ENCODE measurements around the gene EPB41.

Gene EPB41

DNA sequence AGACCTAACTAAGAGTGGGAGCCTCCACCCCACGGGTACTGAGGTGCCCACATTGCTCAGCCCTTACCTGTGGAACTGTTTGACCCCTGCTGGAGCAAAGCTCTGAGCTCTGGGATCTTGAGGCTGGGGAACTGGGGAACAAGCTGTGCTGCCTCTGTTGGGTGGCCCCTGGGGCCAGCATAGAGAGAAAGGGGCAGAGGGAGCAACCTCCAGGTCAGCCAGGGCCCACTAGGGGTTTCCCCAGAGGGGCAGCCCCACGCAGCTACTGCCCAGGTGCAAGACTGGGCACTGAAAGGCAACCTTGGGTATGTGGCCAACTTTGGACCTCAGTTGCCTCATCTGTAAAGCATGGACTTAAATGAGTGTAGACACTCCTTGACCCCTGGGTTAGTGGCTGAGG is 23.5 kb upstream of the EPB41 start:
- in situ Hi-C loops (cut with MboI; ENCODE audit: low sequenced_read_pairs, unreplicated experiment), result no loop called here
- no peak for DNase-seq (ENCODE audit: low spot score)
- TF ChIP-seq, protein P1, sequence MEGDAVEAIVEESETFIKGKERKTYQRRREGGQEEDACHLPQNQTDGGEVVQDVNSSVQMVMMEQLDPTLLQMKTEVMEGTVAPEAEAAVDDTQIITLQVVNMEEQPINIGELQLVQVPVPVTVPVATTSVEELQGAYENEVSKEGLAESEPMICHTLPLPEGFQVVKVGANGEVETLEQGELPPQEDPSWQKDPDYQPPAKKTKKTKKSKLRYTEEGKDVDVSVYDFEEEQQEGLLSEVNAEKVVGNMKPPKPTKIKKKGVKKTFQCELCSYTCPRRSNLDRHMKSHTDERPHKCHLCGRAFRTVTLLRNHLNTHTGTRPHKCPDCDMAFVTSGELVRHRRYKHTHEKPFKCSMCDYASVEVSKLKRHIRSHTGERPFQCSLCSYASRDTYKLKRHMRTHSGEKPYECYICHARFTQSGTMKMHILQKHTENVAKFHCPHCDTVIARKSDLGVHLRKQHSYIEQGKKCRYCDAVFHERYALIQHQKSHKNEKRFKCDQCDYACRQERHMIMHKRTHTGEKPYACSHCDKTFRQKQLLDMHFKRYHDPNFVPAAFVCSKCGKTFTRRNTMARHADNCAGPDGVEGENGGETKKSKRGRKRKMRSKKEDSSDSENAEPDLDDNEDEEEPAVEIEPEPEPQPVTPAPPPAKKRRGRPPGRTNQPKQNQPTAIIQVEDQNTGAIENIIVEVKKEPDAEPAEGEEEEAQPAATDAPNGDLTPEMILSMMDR (IDR thresholded peaks at IDR 0.05; ENCODE audit: borderline replicate concordance, control extremely low read depth, extremely low read depth, insufficient read depth, missing control alignments), result no peak

DNA sequence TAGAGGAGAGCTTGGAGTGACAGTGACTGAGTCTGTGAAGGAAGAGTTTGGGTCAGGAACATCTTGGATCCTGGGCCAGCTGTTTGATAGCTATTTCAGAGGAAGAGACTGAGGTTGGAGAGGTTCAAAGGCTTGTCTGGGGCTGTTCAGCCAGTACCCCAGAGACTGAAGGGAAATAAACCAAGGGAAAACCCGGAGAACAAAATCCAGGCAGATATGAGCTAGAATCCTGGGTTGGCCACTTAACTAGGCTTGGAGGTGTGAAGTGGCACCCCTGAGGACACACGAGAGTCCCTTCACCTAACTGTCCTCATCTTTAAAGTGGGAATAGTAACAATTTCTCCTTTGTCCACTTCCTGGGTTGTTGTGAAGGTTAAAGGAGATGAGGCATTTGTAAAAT is 23.1 kb upstream of the EPB41 start:
- TF ChIP-seq, protein P1 (IDR thresholded peaks at IDR 0.05; ENCODE audit: borderline replicate concordance, control extremely low read depth, extremely low read depth, insufficient read depth, missing control alignments), result no peak
- DNase-seq (ENCODE audit: low spot score), result no peak
- in situ Hi-C loops (cut with MboI; ENCODE audit: low sequenced_read_pairs, unreplicated experiment), result no loop called here

DNA sequence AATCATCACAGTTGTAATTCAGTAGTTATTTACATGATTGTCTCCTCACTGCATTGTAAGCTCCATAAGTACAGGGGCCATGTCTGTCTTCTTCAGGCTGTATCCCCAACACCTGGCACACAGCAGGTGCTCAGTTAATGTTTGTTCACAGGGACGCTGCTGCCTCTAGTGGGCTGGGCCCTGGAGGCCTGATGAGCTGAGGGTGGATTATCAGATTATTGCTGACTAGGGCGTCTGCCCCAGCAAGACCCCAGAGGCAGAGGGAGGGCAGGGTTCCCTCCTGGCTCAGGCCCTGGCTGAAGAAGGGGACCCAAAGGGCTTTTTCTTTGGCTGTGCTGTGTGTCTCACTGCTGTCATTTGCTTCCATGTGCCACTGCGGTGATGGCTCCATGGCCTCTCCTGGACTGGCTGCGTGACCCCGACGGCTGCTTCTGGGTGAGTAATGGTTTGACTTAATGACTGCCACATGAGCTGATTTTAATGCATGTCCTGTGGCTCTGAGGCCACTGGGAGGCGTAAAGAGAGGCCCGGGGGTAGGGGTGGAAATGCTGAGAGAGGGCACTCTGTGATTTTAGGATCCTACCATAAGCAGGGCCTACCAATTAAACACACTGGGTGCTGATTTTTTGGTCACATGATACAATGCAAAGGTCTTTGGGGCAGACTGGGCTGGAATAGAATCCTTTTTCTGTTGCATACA is 20.8 kb upstream of the EPB41 start:
- TF ChIP-seq, protein P1 (IDR thresholded peaks at IDR 0.05; ENCODE audit: borderline replicate concordance, control extremely low read depth, extremely low read depth, insufficient read depth, missing control alignments), result peak; percentile 13
- in situ Hi-C loops (cut with MboI; ENCODE audit: low sequenced_read_pairs, unreplicated experiment), result no loop called here
- DNase-seq (ENCODE audit: low spot score), result no peak

DNA sequence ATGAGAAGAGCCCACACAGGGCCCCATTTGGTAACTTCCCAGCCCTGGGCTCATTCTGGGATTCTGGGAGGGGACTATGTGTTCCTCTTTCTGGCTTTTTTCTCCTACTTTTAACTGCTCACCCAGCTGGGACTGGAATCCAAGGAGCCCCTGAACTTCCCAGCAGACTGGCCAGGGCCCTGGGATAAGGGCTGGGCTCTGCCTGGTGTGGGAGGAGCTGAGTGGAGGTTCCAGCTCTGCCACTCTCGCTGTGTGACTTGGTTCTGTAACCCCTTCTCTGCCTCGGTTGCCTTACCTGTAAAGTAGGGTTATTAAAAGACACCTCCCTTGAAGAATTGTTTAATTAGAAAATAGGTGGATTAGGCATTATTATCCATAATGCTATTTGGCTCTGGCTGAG is 19.6 kb upstream of the EPB41 start:
- in situ Hi-C loops (cut with MboI; ENCODE audit: low sequenced_read_pairs, unreplicated experiment), result no loop called here
- DNase-seq (ENCODE audit: low spot score), result no peak
- TF ChIP-seq, protein P1 (IDR thresholded peaks at IDR 0.05; ENCODE audit: borderline replicate concordance, control extremely low read depth, extremely low read depth, insufficient read depth, missing control alignments), result no peak

DNA sequence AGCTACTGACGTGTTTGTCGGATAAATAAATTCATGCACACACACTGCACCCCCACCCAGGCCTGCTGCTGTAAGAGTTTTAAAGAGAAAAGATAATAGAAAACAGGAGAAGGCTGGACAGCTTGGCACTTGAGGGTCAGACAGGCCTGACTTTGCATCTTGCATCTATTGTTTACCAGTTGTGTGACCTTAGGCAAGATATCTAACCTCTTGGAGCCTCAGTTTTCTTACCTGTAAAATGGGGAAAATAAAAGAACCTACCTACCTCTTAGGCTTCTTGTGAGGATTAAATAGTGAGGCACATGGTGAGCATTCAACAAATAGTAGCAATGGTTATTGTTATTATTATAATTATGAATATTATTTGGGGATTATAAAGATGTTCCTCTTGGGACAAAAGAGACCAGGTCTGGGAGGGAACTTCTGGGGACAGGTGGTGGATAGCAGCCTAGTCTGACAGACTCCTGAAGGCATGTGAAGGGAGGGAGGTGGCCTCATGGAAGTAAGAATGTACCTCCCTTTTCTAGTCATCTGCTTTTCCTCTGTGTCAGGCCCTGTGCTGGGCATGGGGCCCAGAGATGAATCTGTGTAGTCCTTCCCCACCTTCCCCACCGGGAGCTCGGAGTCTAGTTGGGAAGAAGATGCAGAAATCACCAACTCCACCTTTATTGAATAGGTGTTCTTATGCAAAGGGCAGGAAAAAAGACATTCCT is 18.3 kb upstream of the EPB41 start:
- in situ Hi-C loops (cut with MboI; ENCODE audit: low sequenced_read_pairs, unreplicated experiment), result no loop called here
- TF ChIP-seq, protein P1 (IDR thresholded peaks at IDR 0.05; ENCODE audit: borderline replicate concordance, control extremely low read depth, extremely low read depth, insufficient read depth, missing control alignments), result no peak
- DNase-seq (ENCODE audit: low spot score), result no peak

DNA sequence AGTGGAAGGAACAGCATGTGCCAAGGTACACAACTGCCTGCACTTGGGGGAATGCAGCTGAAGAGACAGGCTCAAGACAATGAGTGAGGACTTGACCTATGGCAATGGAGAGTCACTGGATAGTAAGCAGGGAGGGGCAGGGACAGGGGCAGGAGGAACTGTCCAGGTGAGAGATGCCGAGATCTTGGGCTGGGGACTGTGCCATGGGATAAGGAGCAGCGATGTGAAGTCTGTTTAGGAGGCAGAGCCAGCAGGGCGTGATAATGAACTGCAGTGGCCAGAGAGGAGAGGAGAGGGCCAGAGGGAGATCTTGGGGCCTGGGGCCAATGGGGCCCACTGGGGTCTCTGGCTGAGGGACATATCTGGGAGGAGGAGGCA is 17.8 kb upstream of the EPB41 start:
- TF ChIP-seq, protein P1 (IDR thresholded peaks at IDR 0.05; ENCODE audit: borderline replicate concordance, control extremely low read depth, extremely low read depth, insufficient read depth, missing control alignments), result no peak
- no peak for DNase-seq (ENCODE audit: low spot score)
- in situ Hi-C loops (cut with MboI; ENCODE audit: low sequenced_read_pairs, unreplicated experiment), result no loop called here

All from GM13976 (cell line).